HG02610 (cell line): ENCODE results near the gene TRERF1.
A peak's percentile ranks its signal among the peaks of the same experiment; 100 is the strongest.

Experiments
- ATAC-seq: cut with Tn5 transposase; IDR thresholded peaks from one replicate; pipeline ENCODE4 v1.9.1; 2021; ENCODE audit warnings: mild to moderate bottlenecking, moderate library complexity; ENCODE audit not compliant: unreplicated experiment

Gene TRERF1

GRCh38 chr6:42259286-42259685 lies 192.4 kb downstream of the TRERF1 start:
- ATAC-seq = no peak

GRCh38 chr6:42257614-42258013 lies 194.1 kb downstream of the TRERF1 start:
- no peak for ATAC-seq

GRCh38 chr6:42257063-42257462 lies 194.7 kb downstream of the TRERF1 start:
- ATAC-seq = no peak

DNA sequence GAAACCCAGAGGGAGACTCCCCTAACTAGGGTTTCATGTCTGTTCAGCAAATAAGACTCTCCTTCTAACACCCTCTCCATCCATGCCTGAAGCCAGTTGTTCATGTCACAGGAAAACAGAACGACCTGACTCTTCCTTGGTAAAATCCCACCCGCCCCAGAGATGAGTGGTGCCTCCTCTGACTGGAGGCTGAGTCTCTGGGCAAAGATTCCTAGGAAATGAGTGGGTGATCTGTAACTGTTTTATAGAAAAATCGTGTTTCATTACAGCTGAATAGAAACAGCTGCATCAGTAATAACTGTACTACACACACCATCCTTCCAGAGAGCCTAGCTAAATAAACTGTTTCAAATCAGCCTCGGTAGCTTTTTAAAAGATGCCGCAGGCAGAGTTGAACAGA lies 196.7 kb downstream of the TRERF1 start:
- no peak for ATAC-seq

GRCh38 chr6:42254505-42254904 lies 197.2 kb downstream of the TRERF1 start:
- no peak for ATAC-seq

DNA sequence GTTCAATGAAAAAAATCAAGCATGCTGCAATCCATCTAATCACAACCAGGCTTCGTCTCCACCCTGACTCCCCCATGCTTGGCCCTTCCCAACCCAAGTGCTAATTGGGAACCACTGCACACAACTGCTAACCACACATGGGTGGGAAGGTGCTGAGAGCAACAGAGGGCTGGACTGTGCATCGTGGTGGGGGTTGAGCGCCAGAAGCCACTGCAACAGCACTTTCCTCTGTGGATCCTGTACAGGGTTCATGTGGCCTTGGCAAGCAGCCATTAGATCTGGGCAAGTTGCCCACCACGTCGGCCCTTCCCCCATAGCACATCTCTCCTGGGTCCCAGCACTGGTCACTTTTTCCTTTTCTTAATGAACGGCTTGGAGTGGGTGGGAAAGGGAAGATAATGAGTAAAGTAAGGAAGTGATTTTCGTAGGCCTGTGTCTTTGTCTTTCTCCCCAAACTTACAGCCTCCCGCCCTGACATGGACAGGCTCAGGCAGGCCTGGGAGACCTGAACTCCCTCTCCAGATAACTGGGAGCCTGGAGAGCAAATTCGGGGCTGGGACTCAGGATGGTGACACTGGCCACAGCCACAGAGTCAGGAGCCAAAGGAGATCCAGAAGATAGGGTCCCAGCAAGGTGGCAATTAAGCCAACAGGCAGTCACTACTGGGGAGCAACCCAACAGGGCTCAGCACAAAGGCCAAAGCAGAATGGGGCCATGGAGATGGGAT lies 199.7 kb downstream of the TRERF1 start:
- no peak for ATAC-seq

- ATAC-seq = no peak
These were observed 200.2 kb downstream of the TRERF1 start for GRCh38 chr6:42251500-42251899.

DNA sequence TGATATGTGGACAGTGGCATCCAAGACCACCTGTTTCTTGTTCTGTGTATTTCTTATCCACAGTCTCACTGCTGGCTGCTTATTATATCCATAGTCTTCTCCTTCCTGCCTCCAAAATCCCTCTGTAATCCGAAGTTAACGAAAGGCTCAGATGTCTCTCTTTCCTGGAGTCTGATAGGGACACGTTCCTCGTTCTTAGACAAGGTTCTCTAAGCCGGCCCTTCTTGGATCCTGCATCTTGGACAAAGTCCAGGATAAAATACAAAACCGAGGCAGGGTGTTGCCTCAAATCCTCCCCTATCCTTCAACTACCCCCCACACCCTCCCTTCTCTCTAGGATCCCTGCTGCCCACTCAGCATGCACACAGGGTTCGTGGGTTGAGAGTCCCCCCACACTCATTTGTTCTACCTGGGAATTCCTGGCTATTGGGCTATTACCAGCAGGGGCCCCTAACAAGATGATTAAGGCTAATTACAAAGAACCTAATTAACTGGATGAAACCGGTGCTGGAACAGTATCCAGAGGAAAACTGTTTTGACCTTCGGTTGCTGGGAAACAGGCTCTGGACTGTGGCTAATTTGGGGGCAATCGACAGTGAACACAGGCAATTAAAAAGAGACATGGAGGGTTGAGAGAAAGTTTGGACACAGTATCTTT lies 201.3 kb downstream of the TRERF1 start:
- ATAC-seq = no peak

- no peak for ATAC-seq
These were observed 202.4 kb downstream of the TRERF1 start for GRCh38 chr6:42249279-42249678.

DNA sequence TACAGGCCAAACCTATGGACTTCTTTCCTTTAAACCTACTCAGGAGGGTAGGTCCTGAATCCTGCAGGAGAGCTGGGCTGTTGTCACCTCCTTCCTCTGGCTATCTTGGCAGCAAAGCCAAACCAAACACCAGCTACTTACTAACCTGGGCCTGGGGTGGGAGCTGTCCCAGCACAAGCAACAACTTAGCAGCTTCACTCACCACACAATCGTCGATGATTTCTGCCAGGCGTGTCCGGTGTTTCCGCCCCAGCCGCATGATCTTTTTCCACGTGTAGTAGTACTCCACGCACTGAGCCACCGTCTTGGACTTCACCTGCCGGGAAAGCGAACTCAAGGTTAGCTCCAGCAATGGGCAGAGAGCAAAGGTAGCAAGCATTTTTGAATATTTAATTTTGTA lies 208.7 kb downstream of the TRERF1 start:
- no peak for ATAC-seq

GRCh38 chr6:42241915-42242314 lies 209.8 kb downstream of the TRERF1 start:
- ATAC-seq = no peak

GRCh38 chr6:42239736-42240375 lies 211.9 kb downstream of the TRERF1 start:
- ATAC-seq = no peak

DNA sequence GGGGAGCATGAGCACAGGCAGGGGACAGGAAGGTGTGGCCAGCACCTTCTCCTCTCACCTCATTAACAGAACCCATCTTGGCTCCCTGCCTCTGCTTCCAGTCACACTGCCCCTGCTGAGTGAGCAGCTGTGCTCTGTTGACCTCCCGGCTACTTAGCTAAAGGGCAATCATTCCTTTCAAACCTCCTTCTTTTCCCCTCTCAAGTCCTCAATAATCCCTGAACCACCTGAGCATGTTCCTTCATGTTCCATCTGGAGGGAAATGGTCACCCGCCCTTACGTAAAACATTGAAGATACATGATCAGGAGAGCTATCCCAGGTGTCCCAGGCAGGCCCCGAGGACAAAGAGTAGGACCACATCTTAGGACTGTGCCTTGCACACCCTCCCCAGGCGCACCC lies 212.4 kb downstream of the TRERF1 start:
- ATAC-seq = no peak

DNA sequence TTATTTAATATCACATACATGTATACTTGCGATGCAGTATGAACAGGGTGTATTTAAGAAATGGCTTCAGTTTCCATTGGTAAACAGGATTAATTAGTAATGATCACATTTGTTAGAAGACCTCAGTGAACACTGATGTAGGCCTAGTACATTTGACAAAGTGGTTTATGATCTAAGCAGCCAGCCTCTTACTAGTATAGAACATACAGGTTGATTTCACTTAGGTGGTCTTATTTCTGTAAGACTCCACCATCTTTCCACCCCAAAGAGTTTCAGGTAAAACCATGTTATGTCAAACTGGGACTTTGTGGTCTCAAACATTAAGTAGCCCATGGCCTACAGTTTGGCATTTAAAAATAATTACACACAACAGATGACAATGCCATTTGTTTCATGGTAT lies 213.9 kb downstream of the TRERF1 start:
- ATAC-seq = no peak

DNA sequence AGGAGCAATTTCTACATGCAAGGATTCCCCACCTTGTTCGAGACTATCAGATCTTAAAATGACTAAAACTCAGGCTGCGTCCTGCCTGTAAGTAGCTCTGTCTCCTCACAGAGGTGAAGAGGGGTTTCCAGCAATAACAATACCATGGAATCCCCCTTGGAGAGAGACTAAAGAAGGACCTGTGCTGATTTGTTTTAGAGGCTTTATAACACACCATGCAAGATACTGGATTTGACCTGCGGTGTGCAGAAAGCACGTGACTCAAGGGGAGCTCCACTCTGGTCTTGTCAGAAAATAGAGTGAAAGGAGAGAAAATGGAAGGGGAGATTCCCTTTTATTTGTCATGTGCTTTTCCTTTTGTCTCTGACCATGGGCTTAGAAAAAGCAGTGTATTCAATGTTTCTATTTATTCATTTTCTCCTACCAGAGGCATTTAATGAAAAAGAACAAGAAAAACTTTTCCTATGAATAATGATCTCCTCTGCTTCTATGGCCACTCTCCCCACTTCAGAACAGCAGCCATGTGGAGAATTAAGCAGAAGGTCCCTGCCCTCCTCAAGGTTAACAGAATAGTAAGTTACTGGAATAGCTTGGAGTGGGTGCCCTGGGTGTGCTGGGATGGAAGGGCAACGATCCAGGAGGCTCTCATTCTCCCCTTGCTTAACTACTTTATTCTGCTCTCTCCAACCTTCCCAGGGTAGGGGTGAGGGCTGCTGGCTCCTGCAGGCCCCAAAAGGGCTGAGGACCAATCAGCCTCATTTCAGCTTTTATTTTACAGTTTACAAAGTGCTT lies 214.8 kb downstream of the TRERF1 start:
- ATAC-seq = peak; percentile 75

- ATAC-seq = no peak
These were observed 215.7 kb downstream of the TRERF1 start for GRCh38 chr6:42236030-42236429.

DNA sequence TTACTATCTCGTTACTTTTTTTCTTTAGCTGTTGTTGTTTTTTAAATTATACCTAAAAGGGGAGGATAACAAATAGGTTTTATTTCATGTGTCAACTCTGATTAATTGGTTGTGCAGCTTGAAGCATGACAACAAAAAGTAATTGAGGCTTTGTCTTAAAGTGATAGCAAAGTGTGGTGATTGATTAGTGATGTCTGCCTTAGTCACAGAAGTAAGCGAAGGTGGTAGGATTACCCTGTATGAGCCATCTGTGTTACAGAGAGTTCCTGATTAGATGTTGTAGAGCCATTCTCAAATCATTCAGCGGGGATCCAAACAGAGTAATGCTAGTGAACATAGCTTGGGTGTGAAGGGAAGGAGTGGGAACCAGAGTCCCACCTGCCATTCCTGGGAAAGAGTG lies 219.7 kb downstream of the TRERF1 start:
- no peak for ATAC-seq

DNA sequence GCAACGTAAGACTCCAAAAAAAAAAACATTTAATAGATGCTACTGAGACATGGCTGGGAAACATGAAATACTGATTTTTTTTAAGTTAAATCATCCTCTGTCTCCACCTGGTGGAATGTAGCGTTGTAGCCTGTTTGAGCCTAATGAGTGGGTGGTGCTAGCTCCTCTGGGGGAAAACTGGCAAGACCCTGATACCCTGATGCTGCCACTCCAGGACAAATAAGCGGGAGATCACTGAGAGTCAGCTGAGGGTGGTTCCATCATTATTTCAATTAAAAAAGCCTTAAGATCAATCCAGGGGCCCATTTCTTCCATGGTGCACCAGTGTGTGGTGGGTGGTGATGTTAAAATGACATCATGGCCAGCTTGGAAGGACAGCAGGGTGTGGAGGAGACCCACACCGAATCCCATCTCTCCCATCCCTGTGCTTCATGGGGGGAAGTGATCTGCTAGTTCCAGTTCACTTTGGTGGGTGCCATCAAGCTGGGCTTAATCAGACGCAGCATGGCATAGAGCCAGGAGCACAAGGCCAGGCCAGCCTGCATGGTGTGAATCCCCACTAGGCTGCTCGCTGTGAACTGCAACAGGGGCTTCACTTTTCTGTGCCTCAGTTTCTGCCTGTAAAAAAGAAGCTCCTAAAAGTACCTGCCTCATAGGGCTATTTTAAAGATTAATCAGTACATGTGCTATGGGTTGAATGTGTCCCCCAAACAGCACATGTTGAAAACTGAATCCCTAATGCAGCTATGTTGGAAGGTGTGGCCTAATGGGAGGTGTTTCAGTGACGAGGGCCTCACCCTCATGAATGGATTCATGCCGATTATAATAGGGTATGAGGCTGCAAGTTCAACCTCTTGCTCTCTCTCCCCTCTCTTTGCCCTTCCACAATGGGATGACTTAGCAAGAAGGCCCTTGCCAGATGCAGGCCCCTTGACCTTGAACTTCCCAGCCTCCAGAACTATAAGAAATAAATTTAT lies 221.1 kb downstream of the TRERF1 start:
- no peak for ATAC-seq

DNA sequence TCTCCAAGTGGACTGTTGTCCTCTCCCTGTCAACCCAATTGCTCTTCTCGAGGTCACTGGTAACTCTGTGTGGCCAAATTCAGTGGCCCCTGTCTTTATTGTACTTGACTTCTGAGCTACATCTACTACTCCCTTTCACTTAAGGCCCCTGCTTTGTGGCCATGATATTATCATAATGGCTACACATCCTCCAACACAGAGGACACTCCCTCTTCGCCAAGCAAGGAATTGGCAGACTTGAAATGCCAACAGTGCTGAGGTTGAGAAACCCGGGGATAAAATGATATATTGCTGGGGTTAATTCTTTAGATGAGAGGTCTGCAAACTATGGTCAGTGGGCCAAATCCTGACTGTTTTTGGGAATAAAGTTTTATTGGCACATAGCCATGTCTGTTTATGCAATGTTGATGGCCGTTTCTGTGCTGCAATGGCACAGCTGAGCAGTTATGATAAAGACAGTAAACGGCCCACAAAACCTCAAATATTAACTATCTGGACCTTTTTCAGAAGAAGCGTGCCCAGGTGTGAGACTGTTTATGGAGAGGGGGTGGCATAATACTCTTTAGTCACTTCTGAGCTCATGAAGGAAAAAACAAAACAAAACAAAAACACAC lies 222.1 kb downstream of the TRERF1 start:
- no peak for ATAC-seq

- ATAC-seq = no peak
These were observed 223.4 kb downstream of the TRERF1 start for GRCh38 chr6:42228305-42228704.
